ENCODE results near the gene RASL10B. TPM values are rescaled to one million over a fixed set of nuclear protein-coding genes. Genes with fewer than 3 reads are reported as not detected.

RASL10B gene
- total RNA-seq, 6 experiments from 2014 or later: 1.7 to 5.0 (median 1.8) TPM

DNA sequence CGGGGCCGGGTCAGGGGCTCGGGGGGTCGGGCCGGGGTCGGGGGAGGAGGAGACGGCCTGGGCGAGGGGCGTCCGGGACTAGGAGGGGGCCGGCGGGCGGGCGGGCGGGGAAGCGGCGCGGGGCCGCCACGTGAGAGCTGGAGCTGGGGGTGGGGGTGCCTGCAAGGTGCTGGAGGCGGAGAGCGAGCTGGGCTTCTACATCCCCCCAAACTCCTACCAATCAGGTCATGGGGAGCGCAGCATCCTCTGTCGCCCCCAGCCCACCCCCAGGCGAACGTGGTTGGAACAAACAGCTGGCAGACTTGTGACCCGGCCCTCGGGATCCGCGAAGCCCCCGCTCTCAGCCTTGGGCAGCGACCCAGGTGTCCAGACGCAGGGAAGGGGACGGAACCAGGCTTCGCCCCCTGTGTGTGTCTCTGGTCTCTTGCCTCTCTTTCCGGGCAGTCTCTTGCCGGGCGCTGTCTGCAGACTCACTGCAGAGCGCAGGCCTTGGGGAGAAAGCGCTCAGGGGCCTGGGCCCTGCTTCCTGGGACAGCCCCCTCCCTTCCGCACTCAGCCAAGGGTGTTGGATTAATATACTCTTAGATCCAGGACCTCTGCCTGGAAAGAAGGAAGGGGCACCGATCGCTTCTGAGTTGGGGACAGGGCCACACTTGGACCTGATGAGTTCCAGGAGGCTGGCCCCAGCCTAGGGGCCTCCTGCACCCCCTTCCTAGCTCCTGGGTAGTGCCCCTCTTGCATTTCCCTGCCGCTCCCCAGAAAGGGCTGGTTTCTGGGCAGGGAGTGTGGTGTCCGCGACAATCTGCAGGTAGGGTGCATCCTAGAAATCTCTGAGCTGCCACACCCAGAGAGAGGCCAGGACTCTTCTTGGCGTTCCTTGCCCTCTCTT is 722 bp downstream of the RASL10B start:
- H3K27me3 Mint-ChIP-seq (ENCODE audit: insufficient read depth): peaks cover 5% of the 10 kb centered on the region
- peak overlapping the region; percentile 84 for H3K4me3 Mint-ChIP-seq
- DNase-seq: no peak
- TF ChIP-seq, protein P1, sequence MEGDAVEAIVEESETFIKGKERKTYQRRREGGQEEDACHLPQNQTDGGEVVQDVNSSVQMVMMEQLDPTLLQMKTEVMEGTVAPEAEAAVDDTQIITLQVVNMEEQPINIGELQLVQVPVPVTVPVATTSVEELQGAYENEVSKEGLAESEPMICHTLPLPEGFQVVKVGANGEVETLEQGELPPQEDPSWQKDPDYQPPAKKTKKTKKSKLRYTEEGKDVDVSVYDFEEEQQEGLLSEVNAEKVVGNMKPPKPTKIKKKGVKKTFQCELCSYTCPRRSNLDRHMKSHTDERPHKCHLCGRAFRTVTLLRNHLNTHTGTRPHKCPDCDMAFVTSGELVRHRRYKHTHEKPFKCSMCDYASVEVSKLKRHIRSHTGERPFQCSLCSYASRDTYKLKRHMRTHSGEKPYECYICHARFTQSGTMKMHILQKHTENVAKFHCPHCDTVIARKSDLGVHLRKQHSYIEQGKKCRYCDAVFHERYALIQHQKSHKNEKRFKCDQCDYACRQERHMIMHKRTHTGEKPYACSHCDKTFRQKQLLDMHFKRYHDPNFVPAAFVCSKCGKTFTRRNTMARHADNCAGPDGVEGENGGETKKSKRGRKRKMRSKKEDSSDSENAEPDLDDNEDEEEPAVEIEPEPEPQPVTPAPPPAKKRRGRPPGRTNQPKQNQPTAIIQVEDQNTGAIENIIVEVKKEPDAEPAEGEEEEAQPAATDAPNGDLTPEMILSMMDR (IDR thresholded peaks at IDR 0.05): no peak
- no peaks in the 10 kb centered on the region for H3K9me3 Mint-ChIP-seq
- H3K36me3 Mint-ChIP-seq (ENCODE audit: low read depth): 0 out of 2 replicates have a peak, but pooled peaks cover 3% of the 10 kb centered on the region
- H3K4me1 Mint-ChIP-seq (ENCODE audit: low read depth): peaks cover 23% of the 10 kb centered on the region
- no peak overlapping the region for H3K27ac Mint-ChIP-seq

DNA sequence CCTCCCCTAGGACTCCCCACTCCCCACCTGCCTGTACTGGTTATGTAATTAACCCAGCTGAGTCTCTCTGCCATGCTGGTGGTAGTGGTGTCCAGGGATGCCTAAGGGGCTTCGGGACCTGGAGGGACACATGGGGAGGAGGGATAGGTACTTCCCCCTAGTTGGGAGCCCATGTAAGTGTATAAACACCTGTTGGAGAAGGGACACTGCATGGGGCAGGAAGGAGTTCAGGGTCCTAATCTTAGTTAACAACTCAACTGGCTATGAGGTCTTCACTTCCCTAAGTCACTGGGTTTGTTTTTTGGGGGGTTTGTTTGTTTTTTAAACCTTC is 1.3 kb downstream of the RASL10B start:
- Mint-ChIP-seq H3K36me3 (ENCODE audit: low read depth) (0 out of 2 replicates have a peak, but pooled peaks cover 3% of the 10 kb centered on the region), H3K4me3 (peak overlapping the region; percentile 84), H3K27ac (no peak overlapping the region), H3K9me3 (no peaks in the 10 kb centered on the region), H3K4me1 (ENCODE audit: low read depth) (peaks cover 17% of the 10 kb centered on the region), H3K27me3 (ENCODE audit: insufficient read depth) (peaks cover 3% of the 10 kb centered on the region)
- TF ChIP-seq, protein P1 (IDR thresholded peaks at IDR 0.05): no peak
- DNase-seq: no peak

DNA sequence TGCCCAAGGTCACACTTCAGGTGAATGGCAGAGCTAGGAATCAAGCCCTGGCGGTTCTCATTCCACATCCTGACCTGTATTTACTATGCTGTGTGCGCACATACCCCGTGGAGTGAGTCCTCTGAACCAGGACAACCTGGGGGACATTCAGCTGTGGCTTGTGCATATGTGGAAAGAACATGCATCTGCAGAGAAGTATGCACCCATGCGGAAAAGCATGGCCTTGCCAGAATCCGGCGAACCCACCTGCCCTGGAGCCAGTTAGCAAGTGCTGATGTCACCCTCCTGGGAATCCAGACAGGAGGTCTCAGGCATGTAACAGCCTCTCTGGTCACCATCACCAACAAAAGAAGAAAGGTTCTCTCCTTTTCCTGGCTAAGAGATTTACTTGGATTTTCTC is 1.9 kb downstream of the RASL10B start:
- DNase-seq: no peak
- H3K36me3 Mint-ChIP-seq (ENCODE audit: low read depth): 0 out of 2 replicates have a peak, but pooled peaks cover 3% of the 10 kb centered on the region
- H3K4me1 Mint-ChIP-seq (ENCODE audit: low read depth): peaks cover 12% of the 10 kb centered on the region
- no peak overlapping the region for H3K27ac Mint-ChIP-seq
- H3K4me3 Mint-ChIP-seq: no peak overlapping the region
- TF ChIP-seq, protein P1 (IDR thresholded peaks at IDR 0.05): no peak
- H3K9me3 Mint-ChIP-seq: no peaks in the 10 kb centered on the region
- H3K27me3 Mint-ChIP-seq (ENCODE audit: insufficient read depth): peaks cover 3% of the 10 kb centered on the region

DNA sequence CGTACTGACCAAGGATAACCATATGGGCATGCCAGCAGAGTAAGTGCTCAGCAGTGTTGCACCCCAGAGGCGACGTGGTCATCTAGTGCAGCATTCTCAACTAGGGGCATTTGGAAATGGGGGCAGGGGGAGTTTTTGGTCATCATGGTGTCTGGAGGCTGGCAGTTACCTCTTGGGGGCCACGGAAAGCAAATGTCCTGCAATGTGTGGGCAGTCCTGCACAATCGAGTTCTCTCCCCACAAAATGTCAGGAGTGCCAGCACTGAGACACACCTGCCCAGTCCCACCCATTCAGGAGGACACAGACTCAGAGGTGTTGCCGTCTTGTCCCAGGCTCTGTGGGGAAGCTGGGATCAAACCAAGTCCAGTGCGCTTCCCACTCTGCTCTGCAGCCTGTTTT is 3.0 kb downstream of the RASL10B start:
- H3K36me3 Mint-ChIP-seq (ENCODE audit: low read depth): 0 out of 2 replicates have a peak, but pooled peaks cover 3% of the 10 kb centered on the region
- H3K9me3 Mint-ChIP-seq: no peaks in the 10 kb centered on the region
- H3K27me3 Mint-ChIP-seq (ENCODE audit: insufficient read depth): peaks cover 5% of the 10 kb centered on the region
- H3K27ac Mint-ChIP-seq: no peak overlapping the region
- no peak for DNase-seq
- H3K4me3 Mint-ChIP-seq: no peak overlapping the region
- H3K4me1 Mint-ChIP-seq (ENCODE audit: low read depth): peaks cover 12% of the 10 kb centered on the region
- TF ChIP-seq, protein P1 (IDR thresholded peaks at IDR 0.05): no peak

DNA sequence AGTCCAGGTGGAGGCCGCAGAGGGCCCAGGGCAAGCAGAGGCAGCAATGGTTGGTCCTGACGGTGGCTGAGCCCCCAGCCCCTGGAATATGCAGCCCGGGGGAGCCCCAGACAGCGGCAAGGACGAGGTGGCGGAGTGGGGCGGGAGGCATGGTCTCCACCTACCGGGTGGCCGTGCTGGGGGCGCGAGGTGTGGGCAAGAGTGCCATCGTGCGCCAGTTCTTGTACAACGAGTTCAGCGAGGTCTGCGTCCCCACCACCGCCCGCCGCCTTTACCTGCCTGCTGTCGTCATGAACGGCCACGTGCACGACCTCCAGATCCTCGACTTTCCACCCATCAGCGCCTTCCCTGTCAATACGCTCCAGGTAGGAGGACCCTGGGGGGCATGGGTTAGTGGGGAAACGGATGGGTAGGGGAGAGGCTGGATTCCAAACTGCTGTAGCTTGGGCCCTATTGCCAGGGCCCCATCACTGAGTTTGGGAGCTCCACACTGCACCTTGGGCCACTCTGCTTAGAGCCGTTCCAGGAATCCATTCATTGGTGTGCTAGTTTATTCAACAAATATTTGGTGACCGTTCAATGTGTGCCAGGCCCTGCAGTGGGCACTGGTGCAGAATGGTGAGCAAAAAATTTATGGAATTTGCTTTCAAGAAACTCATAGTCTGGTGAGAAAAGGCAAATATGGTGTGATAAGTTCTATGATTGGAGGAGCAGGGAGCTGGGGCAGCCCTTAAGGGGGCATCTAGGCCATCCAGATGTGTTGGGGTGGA is 3.8 kb downstream of the RASL10B start:
- H3K4me1 Mint-ChIP-seq (ENCODE audit: low read depth): peaks cover 11% of the 10 kb centered on the region
- peaks cover 13% of the 10 kb centered on the region for H3K27me3 Mint-ChIP-seq (ENCODE audit: insufficient read depth)
- TF ChIP-seq, protein P1 (IDR thresholded peaks at IDR 0.05): no peak
- no peak overlapping the region for H3K27ac Mint-ChIP-seq
- H3K36me3 Mint-ChIP-seq (ENCODE audit: low read depth): 0 out of 2 replicates have a peak, but pooled peaks cover 3% of the 10 kb centered on the region
- H3K9me3 Mint-ChIP-seq: no peaks in the 10 kb centered on the region
- DNase-seq: no peak
- H3K4me3 Mint-ChIP-seq: no peak overlapping the region

All from HFFc6 (cell line).